Dermis blood vessel endothelial cell (primary cell): ENCODE measurements around the gene SPATA31E1. TPM values are rescaled to one million over a fixed set of nuclear protein-coding genes. Genes with fewer than 3 reads are reported as not detected.
"Not testable (repeated sequence)": the region's sequence is repeated elsewhere in the genome, so short reads cannot be mapped to it uniquely, and the experiment has no call there.

Experiments used
- DNase-seq: peaks from one replicate; pipeline ENCODE4 v3.0.0; 2010
- total RNA-seq: library from RNA; depleted of rRNA; stranded (reverse); fragments of >200 nt; gene quantifications from 2 replicates; pipeline ENCODE4 v1.2.3, GENCODE V29; 2014

Gene SPATA31E1
- total RNA-seq, 1 donor from 2014 or later = not detected

DNA sequence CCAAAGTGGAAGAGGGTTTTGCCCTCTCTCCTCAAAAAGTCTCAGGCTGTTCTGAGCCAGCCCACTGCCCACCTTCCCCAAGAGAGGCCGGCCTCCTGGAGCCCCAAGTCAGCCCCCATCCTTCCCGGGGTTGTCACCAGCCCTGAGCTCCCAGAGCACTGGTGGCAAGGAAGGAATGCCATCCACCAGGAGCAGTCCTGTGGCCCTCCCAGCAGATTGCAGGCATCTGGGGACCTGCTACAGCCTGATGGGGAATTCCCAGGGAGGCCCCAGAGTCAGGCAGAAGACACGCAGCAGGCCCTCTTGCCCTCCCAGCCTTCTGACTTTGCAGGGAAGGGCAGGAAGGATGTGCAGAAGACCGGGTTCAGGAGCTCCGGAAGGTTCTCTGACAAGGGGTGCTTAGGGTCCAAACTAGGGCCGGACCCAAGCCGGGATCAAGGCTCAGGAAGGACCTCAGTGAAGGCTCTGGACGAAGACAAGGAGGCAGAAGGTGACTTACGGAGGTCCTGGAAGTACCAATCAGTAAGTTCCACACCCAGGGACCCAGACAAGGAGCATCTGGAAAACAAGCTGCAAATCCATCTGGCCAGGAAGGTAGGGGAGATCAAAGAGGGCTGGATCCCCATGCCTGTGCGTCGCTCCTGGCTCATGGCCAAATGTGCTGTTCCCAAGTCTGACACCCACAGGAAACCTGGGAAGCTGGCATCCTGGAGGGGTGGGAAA lies 3.7 kb downstream of the SPATA31E1 start:
- DNase-seq = no peak

DNA sequence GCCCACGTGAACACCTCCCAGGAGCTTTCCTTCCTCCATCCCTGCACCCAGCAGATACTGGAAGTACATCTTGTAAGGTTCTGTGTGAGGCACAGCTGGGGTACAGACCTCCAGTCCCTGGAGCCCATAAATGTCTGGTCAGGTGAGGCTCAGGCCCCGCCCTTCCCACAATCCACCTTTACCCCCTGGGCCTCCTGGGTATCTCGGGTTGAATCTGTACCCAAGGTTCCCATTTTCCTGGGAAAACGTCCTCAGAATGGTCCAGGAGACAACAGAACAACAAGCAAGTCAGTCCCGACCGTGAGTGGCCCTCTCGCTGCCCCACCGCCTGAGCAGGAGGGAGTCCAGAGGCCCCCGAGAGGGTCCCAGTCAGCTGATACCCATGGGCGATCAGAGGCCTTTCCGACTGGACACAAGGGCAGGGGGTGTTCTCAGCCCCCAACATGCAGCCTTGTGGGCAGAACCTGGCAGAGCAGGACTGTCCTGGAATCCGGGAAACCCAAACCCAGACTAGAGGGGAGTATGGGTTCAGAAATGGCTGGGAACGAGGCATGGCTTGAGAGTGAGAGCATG lies 4.3 kb downstream of the SPATA31E1 start:
- DNase-seq = no peak

DNA sequence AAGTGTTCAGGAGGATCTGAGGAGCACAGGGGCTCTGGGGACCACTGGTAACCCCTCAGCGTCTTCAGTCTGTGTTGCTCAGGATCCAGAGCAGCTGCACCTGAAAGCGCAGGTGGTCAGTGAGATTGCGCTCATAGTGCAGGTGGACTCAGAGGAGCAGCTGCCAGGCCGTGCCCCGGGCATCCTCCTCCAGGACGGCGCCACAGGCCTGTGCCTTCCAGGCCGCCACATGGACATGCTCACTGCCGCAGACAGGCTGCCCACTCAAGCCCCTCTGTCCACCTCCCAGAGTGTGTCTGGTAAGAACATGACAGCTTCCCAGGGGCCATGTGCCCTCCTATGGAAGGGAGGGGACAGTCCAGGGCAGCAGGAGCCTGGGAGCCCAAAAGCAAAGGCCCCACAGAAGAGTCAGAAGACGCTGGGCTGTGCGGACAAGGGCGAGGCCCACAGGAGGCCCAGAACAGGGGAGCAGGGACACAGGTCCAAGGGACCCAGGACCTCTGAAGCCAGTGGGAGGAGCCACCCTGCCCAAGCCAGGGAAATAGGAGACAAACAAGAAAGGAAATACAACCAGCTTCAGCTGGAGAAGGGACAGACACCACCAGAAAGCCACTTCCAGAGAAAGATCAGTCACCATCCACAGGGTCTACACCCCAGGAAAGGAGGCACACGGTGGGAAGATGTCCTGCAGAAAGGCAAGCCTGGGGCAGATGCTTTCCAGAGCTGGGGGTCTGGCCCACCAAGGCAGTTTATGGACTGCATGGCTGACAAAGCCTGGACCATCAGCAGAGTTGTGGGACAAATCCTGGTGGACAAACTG lies 5.2 kb downstream of the SPATA31E1 start:
- DNase-seq = no peak

DNA sequence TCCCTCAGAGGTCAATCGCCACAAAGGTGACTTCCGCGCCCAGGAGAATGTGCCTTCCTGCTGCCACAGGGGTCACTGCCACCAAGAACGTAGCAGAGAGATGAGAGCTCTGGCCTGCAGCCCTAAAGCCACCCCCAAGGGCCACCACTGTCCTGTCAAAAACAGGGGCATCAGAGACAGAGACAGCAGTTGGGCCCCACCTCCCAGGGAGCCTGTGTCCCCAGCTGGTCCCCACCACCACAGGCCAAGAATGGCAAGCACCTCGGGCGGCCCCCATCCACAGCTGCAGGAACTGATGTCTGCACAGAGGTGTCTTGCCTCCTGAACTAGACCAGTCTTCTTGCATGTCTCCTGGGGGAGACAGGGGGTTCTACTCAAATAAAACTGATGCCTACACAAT lies 5.8 kb downstream of the SPATA31E1 start:
- no peak for DNase-seq

DNA sequence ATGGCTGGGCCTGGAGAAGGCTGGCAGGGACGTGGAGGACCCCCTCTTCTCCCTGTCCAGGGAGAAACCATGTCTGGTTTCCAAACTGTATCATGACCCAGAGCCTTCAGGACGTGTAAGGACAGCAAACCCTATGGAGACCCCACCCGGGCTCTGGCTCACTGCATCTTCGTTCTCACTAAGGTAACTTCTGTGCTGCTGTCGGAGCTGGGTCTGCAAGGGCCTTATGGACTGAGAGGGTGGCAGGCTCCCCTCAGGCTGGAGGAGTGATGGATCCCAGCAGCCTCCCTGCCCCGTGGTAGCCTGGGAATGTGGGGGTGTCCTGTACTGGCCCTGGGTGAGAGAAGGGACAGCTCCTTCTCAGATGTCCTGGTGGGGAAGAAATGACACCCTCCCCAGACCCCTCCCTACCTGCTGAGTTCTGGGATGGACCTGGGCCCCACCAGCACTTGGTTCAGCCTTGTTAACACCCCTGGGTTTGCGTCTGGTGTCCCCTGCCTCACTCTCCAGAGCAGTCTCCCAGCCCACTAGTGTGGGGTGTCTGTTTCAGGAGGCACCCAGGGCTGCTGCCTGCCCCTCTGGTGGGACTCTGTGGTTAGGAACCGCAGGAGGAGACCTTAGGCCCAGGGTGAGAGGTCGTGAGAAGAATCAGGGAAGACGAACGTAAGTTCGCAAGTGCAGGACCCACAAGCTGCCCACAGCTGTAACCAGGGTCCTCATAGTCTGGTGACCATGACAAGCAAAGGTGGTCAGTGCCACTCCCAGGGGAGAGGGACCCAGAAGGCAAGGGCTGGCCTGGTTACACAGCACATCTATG lies 6.6 kb downstream of the SPATA31E1 start:
- no peak for DNase-seq

DNA sequence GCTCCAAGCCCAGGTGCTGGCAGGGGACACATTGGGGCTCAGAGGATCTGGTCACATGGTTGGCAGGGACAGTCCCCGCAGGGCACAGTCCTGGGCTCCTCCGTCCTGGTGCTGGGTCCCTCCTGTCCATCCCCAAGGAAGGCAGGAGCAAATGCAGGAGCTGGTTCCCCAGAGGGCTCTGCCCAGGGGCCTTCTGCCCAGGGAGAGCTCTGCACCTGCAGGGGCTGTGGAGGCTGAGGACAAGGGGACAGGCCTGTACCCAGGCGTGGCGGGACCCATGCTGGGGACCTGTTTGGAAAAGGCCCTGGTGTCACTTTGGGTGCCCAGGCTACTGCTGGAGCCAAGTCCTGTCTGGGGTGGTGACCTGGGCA lies 7.2 kb downstream of the SPATA31E1 start:
- DNase-seq = no peak

DNA sequence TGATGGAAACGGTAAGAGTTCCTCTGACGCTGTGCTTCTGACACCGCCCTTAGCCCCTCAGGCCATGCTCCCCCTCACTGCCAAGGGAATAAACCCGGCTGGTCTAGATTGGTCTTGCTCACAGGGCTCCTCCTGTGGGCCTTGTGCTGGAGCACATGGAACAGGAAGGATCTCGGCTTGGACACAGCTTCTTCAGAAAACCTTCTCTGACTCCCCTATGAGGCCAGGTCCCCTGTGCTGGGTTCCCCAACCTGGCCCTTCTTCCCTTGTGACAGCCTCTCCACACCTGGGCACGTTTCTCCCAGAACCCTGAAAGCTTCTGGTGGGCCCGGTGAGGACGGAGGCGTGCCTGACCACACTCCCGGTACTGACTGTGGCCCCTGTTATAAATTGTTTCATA lies 8.2 kb downstream of the SPATA31E1 start:
- DNase-seq = no peak

DNA sequence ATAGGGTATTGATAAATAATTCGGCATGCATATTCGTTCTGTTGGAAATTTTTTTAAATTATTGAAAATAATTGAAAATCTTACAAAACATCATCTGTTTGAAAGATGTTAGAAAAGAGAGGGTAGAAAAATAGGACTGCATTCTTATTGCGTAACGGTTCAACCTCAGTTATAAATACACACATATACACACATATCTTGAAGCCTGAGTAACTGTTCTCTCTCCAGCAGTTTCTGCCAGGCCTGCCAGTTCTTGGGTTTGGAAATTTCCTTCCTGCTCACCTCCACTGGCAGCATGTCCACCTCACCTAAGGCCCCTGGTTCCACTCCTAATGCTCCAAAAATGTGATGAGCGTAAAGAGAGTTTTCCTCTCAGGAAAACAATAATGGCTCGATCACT lies 9.1 kb downstream of the SPATA31E1 start:
- DNase-seq = no peak

DNA sequence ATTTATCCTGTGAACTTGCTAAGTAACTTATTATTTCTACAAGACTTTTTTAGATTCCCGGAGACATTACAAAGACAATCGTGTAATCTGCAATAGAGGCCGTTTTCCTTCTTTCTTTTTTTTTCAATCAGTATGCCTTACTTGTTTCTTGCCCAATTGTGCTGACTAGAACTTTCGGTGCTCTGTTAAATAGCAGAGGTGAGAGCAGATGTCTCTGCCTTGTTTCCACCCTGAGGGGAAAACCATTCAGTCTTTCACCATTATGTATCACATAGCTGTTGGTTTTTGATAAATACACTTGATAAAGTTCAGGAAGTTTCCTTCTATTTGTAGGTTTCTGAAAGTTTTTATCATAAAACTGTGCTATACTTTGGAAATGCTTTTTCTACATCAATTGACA lies 10.3 kb downstream of the SPATA31E1 start:
- no peak for DNase-seq

DNA sequence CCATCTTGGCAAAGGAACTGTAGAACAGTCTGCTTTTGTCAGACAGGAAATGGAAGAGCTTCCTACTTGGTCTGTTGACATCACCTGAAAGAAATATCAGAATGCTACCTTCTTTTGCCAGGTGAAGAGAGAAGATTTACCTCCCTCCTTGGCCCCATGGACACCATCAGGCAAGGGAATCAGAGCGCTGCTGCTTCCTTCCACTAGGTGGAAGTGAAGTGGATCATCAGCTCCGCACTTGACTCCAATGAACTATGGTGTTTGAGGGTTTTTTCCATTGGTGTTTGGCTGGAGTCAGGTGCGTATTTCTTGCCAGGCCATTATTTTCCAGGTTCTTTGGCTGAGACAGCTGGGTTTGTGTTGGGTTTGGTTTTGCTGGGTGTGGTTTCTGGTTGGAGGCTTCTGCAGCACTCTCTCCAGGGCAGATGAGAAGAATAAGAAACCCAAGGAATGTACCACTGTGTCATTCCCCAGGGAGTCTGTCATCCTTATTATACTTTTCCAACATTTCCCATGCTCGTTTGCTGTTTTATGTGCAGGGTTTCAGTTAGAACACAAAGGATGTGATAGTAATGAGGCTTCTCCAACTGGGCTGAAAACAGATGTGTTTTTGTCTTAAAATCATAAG lies 12.4 kb downstream of the SPATA31E1 start:
- DNase-seq = no peak

DNA sequence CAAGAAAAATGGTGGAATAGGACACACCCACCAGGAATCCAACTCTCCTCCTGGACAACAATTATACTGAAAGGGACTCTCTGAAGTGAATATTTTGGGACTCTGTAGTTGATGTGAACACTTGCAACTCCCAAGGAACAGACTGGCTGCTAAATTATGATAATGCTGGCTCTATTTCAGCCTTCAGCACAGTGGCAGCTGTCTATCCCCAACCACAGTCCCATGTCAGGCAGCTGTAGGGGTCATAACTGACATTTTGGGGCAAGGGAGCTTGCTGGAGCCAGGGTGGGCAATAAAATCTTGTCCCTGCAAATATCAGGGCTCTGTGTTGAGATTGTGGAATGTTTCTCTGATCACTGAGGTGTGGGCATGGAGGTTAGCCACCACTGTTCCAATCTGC lies 14.2 kb downstream of the SPATA31E1 start:
- no peak for DNase-seq

DNA sequence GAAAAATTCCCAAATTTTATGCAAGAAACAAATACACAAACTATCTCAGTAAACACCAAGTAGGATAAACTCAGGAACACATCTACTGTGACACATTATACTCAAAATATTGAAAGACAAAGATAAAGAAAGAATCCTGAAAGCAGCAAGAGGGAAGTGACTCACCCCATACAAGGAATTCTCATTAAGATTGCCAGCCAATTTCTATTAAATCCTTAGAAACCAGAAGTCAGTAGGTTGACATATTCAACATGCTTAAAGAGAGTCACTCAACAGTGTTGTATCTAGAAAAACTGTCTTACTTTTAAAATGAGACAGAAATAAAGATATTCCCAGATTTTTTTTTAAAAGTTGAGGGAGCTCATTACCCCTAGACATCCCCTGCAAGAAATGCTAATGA lies 15.5 kb downstream of the SPATA31E1 start:
- DNase-seq = no peak

DNA sequence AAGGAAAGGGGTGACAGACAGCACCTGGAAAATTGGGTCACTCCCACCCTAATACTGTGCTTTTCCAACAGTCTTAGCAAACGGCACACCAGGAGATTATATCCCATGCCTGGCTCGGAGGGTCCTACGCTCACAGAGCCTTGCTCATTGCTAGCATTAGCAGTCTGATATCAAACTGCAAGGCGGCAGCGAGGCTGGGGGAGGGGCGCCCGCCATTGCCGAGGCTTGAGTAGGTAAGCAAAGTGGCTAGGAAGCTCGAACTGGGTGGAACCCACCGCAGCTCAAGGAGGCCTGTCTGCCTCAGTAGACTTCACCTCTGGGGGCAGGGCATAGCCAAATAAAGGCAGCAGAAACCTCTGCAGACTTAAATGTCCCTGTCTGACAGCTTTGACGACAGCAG lies 19.7 kb downstream of the SPATA31E1 start:
- not testable (repeated sequence) for DNase-seq

DNA sequence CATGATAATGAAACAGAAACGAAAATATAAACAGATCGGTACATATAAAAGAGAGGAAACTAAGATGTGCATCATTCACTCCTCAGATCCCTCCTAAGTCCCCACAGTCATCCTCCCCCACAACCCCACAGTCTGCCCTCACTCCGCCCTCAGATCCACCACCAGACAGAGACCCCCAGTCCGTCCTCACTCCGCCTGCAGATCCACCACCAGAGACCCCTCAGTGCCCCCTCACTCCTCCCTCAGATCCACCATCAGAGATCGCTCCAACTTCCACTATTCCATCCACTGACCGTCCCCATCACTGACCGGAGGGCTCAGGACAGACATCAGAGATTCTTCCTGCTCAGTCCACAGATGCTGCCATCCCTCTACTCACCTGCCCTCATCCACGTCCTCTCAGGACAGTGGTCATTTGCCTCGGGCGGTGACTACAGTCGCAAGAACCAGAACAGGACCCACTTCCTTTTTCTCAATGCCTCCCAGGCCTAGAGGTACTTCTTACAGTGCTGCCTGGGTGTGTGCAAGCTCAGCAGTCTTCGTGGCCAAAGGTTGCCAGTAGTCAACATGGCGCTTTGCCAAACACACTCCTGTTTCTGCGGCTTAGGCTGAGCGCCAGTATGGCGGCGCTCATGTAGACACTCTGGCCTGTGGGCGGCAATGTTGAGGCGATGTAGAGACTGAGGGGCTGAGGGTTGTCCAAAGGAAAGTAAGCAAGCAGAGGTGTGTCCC lies 26.8 kb downstream of the SPATA31E1 start:
- DNase-seq = no peak

DNA sequence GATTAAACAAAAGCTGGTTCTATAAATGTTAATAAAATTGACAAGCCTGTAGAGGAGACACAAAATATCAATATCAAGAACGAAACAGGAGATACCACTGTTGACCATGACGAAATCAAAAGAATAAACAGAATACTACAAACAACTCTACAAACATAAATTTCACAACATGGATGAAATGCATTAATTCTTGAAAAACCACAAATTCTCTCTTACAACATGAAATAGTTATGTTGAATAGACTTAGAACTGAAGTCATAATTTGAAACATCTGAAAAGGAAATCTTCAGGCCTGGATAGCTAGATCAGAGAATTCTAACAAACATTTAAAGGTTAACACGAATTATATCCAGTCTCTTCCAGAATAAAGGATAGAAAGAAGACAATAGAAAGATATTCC lies 28.1 kb downstream of the SPATA31E1 start:
- DNase-seq = no peak

DNA sequence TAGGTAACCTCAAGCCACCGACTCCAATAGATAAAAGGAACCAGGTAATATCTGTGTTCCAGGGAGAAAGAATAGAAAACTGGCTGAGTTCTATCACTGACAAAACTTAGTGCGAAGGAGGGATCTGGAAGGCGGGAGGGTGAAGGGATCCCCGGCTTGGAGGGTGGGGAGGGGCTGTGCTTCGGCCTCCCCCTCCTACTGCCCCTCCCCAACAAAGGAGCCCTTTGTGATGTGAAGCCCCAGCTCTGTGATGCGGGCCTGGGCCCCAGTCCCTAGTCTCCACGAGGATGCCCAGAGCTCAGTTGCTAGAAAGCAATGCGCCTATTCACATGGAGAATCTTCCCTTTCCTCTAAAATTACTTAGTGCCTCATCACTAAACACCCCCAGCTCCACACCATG lies 35.0 kb downstream of the SPATA31E1 start, which contains the start of gene SPATA31C1:
TSS of gene SPATA31C1 (plus strand) at position 301 of the 400 bp plus-strand sequence.
- not testable (repeated sequence) for DNase-seq

DNA sequence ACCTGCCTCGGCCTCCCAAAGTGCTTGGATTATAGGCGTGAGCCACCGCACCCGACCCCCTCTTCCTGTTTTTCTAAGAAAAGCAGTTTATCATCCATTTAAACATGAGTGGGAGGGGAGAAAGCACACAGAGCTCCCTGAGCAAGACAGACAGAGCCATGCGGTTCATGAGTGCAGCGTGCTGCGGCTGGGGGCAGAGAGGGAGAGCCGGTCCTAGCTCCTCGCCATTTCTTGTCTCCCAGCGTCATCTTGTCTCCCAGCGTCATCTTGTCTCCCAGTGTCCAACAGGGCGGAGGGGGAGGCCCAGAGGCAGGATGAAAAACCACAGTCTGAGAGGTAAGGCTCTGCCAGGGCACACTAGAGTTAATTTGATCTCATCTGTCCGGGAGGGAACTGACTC lies 36.3 kb downstream of the SPATA31E1 start:
- DNase-seq = not testable (repeated sequence)

DNA sequence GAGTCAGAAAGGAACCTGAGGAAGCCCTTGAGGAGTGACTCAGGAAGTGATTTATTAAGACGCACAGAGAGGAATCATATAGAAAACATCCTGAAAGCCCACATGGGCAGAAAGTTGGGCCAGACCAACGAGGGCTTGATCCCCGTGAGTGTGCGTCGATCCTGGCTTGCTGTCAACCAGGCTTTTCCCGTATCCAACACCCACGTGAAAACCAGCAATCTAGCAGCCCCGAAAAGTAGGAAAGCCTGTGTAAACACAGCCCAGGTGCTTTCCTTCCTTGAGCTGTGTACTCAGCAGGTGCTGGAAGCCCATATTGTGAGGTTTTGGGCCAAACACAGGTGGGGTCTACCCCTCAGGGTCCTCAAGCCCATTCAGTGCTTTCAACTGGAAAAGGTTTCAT lies 38.9 kb downstream of the SPATA31E1 start:
- DNase-seq = not testable (repeated sequence)

DNA sequence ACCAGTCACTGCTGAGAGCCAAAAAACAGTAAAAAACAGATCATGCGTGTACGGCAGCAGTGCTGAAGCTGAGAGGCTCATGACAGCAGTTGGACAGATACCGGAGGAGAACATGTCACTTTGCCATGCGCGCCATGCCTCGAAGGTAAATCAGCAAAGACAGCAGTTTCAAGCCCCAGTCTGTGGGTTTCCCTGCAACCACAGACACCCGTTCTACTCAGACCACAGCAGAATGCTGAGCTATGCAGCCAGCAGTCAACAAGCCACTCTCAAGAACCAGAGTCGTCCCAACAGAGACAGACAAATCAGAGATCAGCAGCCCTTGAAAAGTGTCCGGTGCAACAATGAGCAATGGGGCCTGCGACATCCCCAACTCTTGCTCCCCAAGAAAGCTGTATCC lies 40.3 kb downstream of the SPATA31E1 start:
- not testable (repeated sequence) for DNase-seq

DNA sequence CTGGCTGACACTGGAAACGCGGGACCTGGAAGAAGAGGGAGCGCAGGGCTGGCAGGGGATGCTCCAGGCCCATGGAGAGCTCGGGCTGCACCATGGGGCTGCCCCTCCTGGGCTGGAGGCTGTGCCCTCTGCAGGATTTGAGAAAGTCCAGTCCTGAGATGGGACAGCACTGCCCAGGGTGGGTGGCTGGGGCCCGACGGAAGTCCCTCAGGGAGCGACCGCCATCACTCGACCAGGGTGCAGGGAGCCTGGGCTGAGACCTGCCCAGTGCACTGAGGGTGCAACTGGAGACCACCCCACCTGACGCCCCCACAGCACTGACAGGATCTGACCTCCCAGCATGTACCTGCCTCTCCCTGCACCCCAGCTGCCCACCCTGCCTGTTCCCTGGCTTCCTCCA lies 42.2 kb downstream of the SPATA31E1 start:
- not testable (repeated sequence) for DNase-seq

DNA sequence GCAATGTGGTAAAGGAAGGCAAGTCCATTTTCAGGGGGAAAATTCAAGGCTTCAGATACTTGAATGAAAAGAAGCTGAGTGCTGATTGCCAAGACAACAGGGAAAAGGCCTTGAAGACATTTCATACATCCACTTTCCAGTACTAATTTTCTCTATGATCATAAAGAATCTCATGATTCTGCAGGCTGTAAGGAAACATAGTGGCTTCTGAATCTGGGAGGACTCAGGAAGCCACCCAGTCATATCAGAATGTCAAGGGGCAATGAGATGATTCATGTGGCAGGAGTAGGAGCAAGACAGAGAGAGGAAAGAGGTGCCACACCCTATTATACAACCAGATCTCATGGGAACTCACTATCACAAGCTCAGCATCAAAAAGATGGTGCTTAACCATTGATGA lies 46.5 kb downstream of the SPATA31E1 start:
- DNase-seq = not testable (repeated sequence)

DNA sequence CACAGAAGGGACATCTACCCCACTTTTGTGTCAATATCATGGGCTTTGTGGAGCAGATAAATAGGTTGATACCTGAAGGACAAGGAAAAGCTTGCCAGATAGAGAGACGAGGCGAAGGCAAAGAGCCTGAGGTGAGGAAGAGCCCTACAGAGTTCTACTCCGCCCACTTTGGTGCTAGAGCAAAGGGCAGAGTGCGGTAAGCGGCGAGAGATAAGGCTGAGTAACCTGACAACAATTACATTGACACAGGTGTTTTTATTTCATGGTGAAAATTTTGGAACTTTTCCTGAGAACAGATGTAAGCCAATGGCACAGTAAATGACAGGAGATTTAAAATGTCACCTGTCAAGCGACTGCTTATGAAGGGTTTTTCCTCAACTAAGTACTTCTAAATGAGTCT lies 51.8 kb downstream of the SPATA31E1 start:
- DNase-seq = not testable (repeated sequence)
